GM18502 (cell line): ENCODE results near the gene ERCC6L.

Source experiments
- ATAC-seq: cut with Tn5 transposase; IDR thresholded peaks from one replicate; pipeline ENCODE4 v1.9.1; 2021; ENCODE audit warnings: mild to moderate bottlenecking; ENCODE audit not compliant: unreplicated experiment, poor library complexity

The ERCC6L gene, protein sequence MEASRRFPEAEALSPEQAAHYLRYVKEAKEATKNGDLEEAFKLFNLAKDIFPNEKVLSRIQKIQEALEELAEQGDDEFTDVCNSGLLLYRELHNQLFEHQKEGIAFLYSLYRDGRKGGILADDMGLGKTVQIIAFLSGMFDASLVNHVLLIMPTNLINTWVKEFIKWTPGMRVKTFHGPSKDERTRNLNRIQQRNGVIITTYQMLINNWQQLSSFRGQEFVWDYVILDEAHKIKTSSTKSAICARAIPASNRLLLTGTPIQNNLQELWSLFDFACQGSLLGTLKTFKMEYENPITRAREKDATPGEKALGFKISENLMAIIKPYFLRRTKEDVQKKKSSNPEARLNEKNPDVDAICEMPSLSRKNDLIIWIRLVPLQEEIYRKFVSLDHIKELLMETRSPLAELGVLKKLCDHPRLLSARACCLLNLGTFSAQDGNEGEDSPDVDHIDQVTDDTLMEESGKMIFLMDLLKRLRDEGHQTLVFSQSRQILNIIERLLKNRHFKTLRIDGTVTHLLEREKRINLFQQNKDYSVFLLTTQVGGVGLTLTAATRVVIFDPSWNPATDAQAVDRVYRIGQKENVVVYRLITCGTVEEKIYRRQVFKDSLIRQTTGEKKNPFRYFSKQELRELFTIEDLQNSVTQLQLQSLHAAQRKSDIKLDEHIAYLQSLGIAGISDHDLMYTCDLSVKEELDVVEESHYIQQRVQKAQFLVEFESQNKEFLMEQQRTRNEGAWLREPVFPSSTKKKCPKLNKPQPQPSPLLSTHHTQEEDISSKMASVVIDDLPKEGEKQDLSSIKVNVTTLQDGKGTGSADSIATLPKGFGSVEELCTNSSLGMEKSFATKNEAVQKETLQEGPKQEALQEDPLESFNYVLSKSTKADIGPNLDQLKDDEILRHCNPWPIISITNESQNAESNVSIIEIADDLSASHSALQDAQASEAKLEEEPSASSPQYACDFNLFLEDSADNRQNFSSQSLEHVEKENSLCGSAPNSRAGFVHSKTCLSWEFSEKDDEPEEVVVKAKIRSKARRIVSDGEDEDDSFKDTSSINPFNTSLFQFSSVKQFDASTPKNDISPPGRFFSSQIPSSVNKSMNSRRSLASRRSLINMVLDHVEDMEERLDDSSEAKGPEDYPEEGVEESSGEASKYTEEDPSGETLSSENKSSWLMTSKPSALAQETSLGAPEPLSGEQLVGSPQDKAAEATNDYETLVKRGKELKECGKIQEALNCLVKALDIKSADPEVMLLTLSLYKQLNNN

DNA sequence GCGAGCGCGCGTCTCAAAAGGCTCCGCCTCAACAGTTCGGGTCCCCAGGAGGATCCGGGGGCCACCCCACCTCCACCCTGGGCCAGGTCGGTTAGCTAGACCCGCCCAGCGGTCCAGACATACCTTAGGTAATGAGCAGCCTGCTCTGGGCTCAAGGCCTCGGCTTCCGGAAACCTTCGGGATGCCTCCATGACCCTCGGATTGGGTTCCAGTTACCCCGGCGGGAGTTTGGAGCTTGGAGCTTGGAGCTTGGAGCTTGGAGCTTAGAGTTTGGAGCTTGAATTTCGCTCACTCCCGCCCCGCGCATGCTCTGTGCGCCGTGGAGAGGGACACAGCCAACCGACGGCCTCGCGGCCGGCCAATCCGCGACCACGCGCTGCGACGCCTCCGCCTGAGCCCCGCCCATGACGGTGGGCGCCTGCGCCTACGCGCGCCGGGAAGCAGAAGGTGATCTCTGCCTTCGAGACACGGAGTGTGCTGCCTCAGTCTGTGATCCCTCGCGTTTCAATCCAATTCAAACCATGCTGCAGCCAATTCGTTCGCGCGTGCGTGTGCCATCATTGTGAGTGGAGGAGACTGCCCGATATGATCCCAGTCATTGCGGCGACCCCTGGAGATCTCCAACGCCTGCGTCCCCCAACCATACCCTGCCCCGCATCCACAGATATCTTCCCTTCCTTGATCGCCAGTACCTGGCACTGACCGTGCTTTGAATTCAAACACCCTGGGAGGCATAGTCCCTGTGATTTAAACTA is at the start of gene ERCC6L:
Gene ERCC6L (minus strand): TSS at position 307 of the 755 bp plus-strand sequence. CDS start 116 bp downstream, at position 191.
- peak; percentile 97 for ATAC-seq

DNA sequence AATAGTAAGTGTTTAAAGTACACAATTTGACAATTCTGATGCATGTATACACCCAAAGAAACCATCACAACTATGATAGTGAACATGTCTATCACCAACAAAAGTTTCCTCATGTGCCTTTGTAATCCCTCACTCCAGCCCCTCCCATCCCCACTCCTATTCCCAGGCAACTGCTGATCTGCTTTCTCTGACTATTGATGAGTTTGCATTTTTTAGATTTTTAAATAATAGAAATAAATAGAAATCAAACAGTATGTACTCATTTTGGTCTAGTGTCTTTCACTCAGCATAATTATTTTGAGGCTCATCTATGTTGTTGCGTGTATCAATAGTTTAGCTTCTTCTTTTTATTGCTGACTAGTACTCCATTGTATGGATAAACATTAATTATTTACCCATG is 43.5 kb upstream of the ERCC6L start:
- no peak for ATAC-seq

DNA sequence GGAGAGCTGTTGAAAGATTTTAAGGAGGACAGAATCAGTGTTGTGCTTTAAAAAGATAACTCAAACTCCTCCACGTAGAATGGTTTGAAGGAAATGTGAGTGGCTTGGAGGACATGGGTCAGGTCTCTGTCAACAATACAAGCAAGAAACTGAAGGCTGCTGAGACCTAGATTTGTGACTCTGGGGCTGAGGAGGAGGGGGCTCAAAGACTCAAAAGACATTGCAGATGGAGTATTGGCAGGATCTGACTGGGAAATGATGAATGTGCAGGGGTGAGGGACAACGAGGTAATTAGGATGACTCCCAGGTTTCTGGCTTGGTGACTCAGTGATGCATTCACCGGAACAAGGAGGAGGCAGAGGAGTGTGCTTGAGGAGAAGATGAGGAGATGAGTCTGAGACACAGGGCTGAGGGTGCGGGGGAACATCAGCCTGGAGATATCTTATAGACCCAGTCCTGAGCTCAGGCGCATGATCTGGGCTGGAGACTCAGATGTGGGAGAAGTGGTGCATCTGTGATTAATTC is 41.6 kb upstream of the ERCC6L start:
- ATAC-seq, result no peak

DNA sequence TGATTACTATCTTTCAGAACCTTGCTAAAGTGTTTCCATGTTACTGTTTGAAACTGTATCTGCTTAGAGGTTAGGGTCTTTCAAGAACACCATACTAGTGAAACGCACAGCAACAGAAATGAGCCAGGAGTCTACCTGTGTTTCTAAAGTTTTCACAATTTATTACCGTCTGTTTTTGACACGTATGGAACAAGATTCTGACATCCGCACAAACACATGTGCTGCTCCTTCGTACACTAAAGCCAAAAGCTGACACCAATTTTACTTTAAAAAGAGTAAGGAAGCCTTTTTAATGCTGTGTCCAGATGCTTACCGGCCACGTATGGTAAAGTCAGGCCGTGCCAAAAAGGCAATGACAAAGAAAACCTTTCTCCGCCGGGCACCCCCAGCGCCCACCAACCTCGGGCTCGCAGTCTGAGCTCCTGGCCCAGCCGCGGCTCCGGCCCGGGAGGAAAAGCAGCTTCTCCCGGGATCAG is 37.7 kb upstream of the ERCC6L start:
- ATAC-seq, result peak; percentile 6

DNA sequence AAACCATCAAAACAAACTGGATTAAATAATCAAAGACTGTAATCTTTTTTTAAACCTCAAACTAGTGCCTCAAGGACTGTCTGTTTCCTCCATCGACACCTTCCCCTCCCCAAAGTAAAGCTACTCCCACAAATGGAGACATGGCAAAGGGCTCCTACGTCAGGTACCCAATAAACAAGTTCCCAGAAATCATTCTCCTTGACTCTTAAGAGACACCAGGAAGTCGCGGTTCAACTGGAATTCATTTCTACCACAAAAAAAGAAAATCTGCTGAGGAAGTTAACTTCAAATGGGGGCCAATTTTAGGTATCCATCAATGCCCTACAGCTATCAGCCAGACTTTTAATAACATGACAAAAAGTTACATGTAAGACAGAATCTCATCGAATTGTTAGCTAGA is 35.7 kb upstream of the ERCC6L start:
- no peak for ATAC-seq

DNA sequence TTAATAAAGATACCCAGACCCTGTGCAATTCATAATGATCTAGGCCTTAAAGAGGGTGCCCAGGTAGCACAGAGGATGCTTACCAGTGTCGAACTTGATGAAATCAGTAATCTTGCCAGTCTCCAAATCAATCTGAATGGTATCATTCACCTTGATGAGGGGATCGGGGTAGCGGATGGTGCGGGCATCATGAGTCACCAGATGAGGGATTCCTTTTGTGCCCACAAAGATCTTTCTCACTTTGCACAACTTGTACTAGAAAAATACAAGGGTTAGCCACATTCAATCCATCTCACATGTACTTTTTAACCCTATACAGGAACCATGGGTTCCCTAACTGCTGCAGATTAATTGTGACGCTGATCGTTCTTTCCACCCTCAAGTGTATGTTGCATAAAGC is 34.9 kb upstream of the ERCC6L start:
- ATAC-seq, result no peak

DNA sequence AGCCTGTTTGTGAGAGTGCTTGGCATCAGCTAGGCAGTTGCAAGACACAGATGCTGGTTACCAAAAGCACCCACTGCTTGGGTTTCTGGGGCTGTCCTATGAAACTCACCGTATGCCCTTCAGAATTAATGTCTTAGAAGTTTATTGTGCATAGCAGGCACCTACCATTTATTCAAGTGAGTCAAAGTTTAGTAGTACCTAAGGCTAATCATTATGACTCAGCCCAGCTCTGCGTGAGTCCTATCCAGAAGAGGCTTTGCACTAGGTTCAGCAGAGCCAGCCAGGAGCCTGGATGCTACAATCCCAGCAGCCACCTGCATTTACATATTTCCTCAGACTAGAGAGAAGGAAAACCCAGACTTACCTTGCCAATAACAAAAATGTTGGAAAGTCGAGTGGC is 34.0 kb upstream of the ERCC6L start:
- ATAC-seq, result no peak

DNA sequence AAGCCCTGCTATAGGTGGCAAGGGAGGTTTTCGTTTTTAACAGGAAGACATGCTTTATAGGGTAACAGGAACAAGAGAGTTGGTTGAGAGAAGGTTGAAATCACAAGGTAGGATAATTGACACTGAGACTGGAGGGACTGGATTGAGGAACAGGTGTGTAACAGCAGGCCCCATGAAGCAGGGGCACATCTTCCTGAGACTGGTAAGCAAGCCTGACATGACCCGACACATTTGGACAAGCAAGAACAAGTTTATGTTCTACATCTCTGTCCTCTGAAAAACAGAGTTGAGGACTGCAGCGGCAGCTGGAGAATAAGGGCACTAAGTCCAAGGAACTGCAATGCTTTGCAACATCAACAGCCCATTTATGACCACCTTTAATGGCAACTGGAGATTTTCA is 33.0 kb upstream of the ERCC6L start:
- no peak for ATAC-seq

DNA sequence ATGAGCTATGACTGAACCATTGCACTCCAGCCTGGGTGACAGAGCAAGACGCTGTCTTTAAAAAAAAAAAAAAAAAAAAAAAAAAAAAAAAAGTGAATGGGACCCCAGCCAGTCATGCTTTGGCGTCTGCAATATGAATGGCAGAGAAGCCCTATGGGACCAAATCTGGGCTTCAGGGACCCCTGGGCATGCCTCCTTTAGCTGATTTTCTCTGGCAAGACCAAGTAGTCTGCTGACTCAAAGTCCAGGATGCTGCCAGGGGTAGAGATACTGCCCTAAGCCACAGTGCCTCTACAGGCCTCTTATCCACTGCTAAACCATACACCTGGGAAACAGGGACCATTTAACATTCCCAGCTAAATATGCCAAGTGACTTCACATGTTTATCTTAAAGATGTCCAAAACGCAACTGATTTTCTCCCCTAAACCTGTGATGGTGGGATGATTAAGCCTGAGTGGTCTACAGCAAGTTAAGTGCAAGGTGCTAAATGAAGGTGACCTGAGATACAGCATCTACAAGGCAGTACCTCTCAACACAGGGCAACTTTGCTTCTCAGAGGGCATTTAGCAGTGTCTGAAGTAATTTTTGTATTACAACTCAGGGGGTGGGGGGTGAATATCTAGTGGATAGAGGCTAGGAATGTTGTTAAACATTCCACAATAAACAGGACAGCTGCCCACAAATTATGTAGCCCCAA is 32.4 kb upstream of the ERCC6L start:
- ATAC-seq, result no peak

DNA sequence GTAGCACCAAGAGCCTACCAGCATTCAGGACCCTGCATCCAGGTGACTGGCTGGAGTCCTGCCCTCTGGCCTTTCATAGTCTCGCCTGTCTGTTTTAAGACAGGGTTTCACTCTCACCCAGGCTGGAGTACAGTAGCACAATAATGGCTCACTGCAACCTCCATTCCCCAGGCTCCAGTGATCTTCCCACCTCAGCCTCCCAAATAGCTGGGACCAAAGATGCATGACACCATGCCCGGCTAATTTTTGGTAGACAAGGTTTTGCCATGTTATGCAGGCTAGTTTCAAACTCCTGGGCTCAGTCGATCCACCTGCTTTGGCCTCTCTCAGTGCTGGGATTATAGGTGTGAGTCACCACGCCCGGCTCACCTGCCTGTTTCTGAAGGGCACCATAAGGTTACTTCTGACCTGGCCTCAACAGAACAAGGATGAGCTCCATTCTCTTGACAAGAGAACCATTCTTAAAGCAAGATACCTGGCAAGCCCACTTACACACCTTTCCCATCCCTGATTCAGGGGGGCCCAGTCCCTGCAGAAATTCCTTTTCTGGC is 31.6 kb upstream of the ERCC6L start:
- no peak for ATAC-seq

DNA sequence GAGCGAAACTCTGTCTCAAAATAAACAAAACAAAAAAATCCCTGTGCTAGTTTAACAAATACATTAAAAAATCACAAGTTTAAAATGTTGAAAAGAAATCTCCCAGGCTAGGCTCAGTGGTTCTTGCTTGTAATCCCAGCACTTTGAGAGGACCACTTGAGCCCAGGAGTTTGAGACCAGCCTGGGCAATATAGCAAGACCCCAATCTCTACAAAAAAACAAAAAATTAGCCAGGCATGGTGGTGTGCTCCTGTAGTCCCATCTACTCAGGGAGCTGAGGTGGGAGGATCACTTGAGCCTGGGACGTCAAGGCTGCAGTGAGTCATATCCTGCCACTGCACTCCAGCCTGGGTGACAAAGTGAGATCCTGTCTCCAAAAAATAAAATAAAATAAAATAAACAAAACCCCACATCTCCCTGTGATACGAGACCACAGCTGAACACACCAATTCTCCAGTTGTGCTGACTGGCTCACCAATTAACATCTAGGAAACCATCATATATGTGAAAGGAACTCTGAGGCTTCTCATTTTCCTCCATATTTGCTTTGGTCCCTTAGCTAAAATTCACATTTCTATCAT is 30.9 kb upstream of the ERCC6L start:
- no peak for ATAC-seq

DNA sequence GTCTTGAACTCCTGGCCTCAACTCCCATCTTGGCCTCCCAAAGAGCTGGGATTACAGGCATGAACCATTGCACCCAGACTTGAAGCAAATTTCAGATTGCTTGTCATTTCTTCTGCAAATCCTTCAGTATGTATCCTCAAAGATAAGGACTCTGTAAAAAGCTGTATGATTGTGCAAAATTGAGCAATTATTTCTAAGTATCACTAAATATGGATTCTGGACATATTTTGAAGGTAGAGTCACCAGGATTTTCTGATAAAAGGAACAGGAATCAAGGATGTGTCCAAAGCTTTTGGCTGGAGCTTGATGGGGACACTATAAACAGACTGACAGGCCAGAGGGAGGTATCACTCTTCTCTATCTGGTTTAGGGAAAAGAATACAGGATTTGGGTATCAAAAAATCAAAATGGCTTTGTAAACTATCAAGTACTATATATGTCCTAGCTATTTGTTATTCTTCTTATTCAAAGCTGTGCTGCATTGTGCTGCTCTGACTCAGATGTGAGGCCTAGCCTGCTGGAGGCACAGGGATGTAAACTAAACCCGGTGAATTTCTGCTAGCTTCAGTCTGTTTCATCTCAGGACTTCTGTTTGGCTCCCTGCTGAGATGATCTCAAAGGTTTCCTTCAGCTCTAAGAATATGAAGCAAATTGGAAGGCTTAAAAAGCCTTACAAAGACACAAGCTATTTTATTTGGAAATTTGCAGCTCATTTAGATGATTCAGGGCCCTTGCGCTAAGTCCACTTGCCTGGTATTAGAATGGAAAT is 30.0 kb upstream of the ERCC6L start:
- ATAC-seq, result no peak

DNA sequence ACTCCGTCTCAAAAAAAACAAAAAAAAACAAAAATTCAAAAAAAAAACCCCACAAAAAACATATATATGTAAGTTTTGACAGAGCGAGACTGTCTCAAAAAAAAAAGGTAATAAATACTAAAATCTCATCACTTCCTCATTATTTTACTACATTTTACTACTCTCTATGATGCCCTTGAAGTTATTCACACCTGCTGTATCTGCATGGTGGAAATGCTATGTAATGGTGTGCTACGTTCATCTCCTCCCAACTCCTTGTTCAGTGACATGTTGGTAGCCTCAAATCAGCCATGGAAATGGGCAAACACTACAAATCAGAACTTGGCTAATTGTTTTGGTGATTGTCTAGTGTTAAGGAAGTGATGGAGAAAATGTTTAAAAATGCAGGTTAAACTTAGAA is 26.4 kb upstream of the ERCC6L start:
- ATAC-seq, result no peak

DNA sequence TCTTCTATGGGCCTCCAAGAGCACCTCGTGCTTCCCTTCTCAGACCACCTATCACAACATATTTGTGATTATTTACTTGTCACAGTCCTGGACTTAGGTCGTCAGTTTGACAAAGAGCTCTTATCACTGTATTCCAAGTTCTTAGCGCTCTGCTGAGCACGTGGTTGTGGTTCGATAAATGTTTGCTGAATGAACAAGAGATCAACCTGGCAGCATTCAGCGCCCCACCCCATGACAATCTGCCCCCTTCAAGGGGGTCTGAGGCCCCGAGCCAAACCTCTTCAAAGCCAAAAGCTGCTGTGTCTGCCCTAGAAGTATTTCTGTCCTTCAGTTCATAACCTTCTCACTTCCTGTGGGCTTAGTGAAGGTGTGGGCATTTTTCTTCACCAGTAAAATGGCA is 23.2 kb upstream of the ERCC6L start:
- no peak for ATAC-seq

DNA sequence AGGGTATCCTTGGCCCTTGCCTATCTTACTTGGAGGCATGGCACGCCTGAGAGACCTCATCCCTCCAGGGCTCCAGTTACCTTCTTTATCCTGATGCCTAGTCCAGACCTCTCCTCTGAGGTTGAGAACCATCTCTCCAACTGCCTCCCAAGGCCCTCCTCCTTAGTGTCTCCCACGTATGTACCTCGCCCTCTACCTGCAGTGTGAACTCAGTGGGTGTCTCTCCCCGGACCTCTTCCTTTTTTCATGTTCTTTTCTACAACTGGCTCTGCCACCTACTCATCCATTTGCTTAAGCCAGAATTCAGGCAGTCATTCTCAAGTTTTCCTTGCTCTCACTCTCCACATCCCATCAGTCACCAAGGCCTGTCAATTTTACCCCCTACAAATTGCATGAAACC is 21.6 kb upstream of the ERCC6L start:
- ATAC-seq, result no peak

DNA sequence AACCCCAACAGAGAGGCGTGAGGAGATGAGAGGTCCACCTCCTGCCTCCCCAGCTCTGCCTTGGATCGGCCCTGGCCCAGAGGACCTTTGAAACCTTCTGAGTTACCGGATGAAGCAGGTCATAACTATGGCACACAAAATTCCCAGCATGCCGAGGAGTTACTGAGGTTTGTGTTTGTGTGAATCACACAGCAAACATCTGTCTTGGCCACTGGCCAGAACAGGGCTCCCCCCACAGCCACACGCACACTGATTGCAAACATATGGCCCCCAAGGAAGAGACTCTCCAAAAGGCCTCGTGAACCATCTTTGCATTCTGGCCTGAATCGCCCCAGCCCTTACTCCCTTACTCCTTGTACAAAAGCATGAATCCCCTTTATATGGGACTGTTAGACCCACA is 19.3 kb upstream of the ERCC6L start:
- no peak for ATAC-seq

DNA sequence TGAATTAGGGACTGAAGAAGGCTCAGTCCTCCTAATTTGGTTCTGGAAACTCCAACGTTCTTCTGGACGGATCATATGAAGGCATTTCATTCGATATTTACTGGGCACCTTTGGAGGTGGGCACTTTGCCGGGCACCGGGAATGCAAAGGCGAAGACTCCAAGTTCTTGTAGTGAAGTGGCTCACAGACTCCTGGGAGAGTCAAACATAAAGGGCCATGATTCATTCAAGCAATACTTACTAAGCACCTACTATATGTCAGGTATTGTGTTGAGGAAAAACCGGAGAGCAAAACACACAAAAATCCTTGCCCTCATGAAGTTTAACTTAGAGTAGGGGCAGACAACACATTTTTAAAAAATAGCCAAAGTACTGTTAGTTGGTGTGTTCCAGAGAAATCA is 17.0 kb upstream of the ERCC6L start:
- no peak for ATAC-seq

DNA sequence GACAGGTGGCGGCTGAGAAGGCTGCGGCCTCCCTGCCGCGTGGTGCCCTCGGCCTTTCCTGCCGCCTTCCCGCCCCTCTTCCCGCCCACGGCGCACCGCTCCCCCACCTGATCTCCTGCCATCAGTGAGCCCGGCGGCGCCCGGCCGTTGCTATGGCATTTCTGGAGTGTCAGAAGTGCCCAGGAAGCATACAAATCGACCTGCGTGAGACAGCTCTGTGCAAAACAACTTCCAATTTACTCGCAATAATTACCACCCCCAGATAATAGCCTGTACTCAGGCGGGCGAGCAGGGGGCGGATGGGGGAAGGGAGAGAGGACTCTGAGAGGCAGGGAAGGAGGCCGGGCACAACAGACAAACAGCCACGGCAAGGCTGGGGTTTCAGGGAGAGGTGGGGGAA is 16.6 kb upstream of the ERCC6L start:
- ATAC-seq, result no peak
